T-helper 2 cell (primary cell): ENCODE measurements around the gene ZAP70.
A peak's percentile ranks its signal among the peaks of the same experiment; 100 is the strongest.
"Not testable (repeated sequence)": the region's sequence is repeated elsewhere in the genome, so short reads cannot be mapped to it uniquely, and the experiment has no call there.

ENCODE experiments used
- DNase-seq, 5 experiments: peaks; one replicate each; pipeline versions ENCODE4 v3.0.0 to v3.0.0-alpha.2; 2012 to 2022

ZAP70 gene

DNA sequence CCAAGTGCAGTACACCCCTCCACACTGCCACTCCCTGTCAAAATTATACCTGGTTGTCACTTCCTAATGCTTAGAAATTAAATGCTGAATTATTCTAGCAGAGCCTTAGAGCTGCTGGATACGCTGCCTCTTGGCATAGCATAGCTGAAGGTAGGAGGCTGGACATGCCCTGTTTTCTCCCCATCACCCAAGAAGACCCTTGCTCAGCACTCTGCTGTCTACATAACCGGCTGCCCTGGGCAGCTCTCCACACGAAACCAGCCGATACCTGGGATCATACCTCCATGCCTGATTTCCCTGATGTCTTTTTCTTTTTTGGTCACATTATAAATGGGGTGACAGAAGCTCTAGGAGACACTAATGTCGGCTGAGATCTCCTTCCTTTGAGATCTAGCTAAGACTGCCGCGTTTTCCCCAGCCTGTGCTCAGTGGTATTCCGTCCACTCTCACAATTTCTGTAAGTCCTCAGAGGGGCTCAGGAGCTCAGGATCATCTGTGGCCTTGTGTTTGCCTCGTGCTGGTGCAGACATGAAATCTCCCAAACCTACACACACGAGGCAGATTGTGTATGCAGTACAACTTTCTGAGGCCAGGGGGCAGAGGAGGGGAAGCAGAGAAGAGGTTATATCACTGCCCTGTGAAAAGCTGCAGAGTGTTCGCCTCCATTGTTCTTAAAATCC, 13.5 kb upstream of the ZAP70 start:
- peak in 4 of 5 experiments; percentile 30 to 76 (median 46) for DNase-seq

DNA sequence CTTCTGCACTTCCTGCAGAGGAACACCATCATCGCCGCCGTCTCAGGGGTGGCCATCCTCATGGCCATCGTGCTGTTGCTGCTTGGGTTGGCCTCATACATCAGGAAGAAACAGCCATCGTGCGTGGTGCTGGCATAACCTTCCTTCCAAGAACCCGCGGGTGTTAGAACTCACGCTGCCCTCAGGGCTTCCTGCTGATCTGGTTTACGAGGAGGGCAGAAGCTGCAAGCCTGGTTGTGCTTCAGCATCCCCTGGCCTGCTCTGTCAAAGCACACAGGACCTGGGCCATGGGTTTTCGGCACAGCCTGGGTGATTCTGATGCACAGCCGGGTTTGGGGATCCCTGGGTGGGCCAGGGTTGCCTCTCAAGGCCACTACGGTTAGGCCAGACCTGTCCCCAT, 12.2 kb upstream of the ZAP70 start:
- no peak for DNase-seq

DNA sequence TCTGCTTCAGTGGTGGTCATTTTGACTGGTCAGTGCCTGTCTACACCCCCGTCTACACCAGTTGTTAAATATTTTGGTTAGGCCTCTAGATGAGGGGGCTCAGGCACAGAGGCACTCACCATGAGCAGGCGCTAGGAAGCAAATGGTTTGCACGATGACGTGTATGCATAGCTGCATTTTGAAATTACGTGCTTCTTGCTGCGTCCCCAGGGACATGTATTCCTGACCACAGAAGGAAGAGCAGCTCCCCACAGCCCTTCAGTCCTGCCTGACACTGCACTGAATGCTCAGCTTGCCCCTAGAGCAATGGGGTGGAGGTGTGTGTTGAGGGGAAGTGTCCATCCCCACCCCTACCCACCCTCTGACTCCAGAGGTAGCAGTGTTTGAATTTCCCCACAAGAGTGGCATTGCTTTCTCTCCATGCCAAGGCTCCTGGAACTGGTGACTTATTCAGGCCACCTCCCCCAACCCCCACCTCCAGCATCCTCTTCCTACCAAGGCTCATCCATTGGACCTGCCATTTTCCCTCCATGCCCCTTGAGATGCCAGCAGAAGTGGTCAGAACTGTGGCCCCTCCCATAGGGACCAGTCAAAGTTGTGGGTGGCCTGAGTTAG, 11.4 kb upstream of the ZAP70 start:
- no peak for DNase-seq

DNA sequence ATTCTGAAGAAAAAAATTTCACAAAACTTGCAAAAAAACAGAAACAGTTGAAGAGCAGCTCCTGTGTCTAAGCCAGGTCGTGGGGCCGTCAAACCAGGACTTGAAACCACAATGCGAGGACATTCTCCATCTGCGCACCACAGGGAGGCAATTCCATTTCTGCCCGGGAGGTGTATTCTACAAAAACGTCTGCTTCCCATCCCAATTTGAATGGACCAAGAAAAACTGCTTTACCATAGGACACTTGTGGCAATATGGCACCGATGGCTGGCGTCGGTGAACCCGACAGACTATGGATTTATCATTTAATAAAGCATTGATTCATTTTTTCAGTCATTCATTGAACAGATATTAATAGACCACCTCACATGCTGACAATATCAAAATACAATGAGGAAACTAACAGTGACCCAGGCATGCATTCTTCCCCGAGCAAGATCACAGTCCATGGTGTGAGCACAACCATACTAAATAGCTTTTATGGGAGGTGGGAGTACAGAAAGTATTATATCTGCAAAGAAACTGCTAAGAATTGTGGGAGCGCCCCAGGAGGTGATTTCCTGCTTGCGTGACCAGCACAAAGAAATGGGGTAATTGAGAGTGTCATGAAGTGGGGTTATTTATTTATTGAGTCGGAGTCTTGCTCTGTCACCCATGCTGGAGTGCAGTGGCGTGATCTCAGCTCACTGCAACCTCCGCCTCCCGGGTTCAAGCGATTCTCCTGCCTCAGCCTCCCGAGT, 10.5 kb upstream of the ZAP70 start:
- no peak for DNase-seq

DNA sequence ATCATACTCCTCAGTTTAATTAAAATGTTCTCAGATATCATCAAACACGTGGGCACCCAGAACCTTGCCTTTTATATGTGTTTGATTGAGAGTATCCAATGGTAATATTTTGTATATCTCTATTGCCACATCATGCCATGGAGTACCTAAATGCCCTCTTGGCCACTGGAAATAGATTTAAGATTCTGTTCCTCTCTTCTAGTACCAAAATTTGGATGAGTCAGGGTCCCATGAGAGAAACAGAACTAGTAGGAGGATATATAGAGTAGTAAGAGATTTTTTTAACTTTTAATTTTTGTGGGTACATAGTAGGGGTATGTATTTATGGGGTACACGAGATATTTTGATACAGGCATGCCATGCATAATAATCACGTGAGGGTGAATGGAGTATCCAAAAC, 9.6 kb upstream of the ZAP70 start:
- no peak for DNase-seq

DNA sequence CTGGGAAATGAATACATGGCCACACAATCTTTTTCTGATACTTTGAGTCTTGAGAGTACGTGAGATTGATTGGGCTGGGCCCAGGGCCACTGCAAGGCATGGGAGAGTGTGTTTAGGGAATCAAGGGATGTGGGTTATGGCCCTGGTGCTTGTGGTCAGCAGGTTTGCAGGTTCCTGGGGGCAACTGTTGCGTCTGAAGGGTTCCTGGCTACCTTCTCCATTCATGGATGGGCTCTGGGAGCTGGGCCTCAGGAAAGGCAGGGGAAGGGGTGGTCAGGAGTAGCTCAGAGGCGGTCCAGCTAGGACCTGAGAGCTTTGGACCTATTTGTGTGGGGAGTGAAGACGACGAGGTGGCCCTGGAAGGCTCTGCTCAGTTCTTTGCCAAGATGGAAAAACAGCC, 8.4 kb upstream of the ZAP70 start:
- DNase-seq, result no peak

DNA sequence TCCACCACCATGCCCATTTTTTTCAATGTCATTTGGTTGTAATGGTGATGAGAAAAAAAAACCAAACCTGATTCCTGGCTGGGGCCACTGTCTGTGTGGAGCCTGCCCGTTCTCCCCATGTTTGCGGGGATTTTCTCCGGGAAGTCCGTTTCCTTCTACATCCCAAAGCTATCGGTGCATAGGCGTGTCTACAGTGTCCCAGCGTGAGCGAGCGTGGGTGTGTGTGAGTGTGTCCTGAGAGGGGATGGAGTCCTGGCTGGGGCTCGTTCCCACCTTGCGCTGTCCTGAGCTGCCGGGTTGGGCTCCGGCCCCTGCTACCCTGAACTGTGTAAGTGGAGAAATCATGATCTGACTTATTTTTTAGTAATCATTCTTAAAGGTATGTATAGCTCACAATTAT, 7.3 kb upstream of the ZAP70 start:
- DNase-seq, result no peak

DNA sequence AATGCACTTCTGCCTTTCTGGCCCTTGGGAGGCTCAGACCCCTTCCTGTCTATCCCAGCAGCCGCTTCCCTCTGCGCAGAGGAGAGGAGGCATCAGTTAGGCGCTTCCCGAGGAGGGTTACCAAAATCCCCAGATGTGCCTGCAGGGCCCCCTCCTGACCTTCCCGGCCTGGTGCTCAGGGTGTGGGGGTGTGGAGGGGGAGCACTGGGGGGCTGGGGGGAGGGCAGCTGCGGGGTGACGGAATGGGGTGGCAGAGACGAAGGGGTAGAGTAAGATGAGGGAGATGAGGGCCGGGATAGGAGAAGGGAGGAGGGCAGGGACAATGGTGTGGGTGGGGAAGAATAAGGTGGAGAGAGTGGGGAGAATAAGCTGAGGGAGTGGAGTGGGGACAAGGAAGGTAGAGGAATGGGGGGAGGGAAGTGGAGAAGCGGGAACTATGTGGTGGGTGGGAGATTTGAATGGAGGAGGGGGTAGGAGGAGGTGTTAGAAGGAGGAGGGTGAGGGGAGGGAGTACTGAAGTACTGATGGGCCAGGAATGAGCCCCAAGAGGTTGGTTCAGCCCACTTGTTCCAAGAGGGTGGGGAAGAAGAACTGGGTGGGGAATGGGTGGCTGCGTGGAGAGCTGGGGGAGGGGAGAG, 6.5 kb upstream of the ZAP70 start:
- no peak for DNase-seq

DNA sequence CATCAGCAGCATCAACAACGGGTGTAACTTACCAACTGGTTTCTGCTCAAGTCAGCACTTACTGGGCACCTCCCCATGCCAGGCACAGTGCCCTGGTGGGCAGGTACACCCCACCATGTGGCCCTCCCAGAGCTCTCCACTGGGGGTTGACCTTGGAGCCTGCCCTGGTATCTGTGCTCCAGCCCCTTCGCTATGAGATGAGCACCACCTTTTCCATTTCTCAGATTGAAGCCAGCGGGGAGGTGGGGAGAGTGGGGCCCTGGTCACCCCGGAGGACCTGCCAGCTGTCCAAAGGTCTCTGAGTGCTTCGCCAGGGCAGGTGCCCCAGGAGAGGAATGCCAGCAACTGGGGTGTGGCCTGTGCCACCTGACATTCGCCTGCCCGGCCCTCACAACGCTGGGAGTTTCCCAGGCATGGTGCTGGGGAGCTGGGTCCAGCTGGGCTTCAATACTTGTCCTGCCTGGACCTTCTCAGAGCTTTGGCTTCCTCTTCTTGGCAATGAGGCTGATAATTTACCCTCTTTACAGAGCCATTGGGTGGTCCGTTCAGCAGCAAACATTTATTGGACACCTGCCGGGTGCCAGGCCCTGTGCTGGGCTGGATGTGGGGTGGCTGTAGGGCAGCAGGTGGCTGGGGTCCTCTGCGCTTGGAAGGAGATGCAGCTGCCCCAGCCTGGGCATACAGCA, 5.9 kb upstream of the ZAP70 start:
- DNase-seq, result no peak

DNA sequence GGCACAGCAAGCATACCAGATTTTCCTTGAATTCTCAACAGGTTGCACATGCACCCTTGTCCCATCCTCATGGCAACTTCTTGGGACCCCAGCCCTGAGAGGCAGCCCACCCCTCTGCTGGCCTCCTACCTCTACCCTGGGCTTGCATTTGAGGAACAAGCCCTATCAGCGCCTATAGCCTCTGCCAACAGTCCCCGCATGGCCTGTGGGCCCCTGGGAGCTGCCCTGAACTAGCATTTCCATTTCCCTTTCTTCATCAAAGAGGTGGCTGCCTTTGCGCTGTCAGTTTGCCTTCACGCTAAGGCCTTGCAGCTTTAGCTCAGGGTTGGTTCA, 5.4 kb upstream of the ZAP70 start:
- DNase-seq, result no peak

DNA sequence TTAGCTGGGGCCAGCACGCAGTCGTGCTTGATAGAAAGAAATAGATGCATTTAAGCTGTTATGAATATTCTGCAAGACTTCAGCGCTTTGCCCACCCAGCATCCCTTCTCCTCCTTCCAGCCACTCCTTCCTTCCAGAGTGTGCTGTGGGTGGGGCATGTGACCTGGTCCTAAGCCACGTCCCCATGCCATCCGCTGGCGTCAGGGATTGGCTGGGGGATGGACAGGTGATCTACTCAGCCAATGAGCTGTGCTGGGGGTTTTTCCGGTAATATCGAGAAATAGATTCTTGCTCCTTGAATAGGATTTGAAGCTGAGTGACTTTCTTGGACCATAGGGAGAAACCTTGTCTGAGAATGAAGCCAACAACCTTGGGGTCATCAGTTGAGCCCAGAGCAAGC, 4.8 kb upstream of the ZAP70 start:
- DNase-seq, result no peak

DNA sequence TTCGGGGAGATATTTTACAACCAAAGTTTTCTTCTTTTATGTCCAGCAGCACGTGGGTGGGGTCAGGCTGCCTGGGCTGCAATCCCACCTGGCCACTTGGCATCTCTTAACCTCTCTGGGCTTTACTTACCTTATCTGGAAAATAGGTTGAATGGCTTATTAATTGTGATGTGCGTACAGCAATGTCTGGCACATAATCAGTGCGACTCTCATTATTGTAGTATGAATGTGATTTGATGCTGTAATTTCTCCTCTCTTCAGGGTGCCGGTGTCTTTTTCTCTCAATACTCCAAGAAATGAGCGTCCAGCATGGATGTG, 2.0 kb upstream of the ZAP70 start:
- no peak for DNase-seq

DNA sequence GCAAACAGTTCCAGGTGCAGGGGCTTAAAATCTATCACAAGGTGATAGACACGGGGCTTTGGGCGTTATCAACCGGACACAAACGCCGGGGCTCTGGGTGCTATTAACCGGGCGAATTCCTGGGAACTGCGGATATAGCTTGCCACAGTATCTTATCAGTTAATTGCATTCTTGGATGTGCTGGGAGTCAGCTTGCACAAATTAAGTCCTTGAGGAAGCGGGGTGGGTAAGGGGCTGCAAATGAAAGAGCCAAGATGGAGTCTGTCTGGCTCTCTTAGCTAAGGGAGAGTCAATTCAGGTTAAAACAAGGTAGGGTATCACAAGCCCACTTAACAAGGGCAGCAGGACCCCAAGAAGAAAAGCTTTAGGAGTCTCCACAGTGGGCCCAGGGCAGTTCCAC, 1.2 kb upstream of the ZAP70 start:
- DNase-seq, result not testable (repeated sequence)

DNA sequence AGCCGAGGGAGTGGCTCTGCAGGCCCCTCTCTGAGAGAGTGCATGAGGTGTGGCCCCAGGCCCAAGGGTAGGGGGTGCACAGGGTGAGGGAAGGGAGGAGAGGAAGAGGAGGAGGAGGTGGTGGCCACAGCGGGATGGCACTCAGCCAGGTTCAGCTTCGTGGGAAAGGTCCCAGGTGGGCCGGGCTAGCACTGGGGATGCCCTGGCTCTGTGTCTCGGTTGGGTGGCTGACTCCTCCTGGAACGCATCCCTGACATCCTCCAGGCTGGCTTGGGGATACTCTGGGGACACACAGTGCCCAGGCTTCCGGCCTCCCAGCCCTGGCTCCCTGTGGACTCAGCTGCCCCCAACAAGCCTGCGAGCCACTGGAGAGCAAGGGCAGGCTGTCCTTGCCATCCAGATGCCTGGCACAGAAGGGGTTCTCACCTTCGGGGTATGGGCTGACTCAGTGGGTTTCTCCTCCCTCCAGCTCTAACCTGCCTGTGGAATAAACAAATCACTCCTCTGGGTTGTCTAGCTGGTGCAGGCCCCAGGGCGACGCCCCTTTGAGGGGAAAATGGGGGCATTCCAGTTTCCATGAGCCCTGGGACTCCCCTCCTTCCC, 582 bp upstream of the ZAP70 start:
- DNase-seq, result peak in 4 of 5 experiments; percentile 27 to 33 (median 30)

DNA sequence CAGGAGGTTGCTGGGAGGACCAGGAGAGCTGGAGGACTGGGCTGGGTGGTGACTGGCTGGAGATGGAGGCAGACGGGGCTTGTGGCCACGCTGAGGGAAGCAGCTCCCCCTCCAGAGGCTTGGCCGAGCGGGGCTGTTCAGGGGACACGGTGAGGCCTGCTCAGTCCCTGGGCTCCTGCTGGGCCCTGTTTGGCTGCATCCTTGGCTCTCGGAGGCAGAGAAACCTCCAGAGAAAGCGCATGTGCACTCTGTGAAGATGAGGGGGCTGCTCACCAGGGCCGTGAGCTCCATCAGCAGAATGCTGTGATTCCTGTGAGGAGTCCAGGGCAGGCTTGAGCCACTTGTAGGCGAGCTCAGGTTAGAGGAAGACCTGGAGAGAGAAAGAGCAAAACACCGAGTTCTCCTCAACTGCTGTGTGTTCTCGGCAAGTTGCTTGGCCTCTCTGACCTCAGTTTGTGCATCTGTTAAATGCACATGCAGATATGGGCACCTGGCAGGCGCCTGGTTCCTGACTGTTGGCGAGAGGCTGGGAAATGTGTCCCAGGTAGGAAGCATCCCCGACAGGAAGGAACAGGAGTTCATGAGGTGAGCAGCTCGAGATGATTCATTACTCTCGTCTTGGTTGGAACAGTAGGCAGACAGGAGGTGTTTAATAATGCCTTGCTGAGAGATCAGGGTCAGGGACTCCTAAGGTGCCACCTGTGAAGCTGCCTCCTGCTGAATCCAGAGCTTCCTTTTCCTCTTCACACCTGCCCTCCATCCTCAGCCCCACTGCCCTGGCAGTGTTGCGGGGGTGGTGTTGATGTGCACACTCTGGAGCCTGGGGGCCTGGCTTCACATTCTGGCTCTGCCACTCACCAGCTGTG, 941 bp downstream of the ZAP70 start:
- peak in 1 of 5 experiments; percentile 49 for DNase-seq

DNA sequence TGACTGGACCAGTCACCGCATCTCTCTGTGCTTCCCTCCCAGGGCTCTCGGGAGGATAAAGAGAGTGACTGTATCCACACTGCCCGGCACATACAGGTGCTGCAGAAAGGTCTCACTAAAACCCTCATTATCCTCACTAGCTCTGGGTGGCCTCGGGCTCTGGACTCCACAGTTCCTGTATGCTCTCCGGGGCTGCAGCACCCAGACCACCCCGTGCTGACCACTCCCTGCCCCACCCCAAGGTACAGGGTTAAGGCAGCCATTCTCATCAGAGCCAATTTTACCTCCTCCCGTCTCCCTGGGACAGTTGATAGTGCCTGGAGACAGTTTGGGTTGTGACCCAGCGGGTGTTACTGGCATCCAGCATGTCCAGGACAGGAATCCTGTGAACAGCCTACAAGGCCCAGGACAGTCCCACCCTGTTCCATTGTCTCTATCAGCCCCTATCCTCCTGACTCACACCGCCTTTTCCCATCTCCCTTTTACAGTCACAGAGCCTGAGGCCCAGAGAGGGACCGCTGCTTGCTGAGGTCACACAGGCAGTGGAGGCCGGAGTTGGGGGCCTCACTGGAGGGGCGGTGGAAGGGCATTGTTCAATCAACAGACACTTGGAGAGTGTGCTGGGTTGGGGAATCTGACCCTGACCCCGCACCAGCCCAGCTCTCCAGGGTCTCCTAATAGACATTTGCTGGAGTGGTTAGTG, 1.7 kb downstream of the ZAP70 start:
- no peak for DNase-seq

DNA sequence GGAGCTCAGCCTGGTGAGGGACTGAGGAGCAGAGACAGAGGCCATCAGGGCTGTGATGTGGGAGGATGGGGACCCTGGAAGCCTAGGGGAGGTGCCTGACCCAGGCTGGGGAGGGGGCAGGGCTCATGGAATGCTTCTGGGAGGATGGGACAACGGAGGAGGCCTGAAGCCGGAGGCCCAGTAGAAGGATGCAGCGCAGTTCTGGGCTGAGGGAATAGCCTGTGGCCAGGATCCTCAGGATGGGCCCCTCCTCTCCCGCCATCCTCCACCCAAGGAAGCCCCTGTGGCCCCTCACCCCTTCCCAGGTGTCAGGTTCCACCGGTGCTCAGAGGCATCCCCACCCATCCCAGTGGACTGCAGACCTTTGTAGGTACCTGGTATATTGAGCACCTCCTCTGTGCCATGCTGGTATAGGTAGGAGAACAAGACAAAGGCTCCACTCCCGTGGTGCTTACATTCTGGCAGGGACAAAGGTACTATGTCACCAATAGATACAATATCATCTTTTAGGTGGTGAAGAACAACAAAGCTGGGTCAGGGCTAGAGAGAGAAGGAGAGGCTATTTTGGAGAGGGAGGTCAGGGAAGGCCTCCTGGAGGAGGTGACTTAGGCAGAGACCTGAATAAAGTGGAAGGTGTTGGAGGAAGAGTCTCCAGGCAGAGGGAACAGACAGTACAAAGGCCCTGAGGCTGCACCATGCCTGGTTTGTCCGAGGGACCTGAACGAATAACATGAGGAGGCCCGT, 2.7 kb downstream of the ZAP70 start:
- no peak for DNase-seq

DNA sequence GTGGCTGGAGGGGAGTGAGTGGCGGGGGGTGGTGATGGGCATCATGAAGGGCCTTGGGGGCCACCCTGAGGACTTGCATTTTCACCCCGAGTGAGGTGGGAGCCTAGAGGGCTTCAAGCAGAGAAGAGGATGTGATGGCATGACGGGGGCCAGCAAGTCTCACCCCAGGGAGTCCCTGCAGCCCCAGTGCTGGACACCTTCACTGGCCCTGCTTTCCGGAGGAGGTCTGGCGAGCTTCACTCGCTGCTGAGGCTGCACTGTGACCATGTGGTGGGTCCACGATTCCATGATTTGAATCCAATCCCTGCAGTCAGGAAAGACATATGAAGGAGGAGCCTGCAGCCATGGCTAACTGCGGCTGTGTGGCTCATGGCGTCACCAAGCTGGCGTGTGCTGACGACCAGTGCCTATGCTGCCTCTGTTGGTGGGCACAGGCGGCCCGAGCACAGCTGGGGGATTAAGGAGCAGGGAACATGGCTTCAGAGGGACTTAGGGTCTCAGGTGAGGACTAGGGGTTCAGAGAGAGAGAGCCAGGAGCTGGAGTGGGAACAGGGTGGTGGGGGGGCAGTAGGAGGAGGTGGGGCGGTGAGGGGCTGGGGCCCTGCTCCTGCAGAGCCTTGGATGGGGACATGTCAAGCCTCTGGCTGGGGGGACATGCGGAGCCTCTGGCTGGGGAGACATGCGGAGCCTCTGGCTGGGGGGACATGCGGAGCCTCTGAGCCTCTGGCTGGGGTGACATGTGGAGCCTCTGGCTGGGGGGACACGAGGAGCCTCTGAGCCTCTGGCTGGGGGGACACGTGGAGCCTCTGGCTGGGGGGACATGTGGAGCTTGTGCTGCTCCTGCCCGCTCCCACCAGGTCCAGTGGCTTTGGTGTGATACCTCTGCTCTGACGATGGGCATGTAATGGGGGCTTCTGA, 3.6 kb downstream of the ZAP70 start:
- peak in 1 of 5 experiments; percentile 33 for DNase-seq

DNA sequence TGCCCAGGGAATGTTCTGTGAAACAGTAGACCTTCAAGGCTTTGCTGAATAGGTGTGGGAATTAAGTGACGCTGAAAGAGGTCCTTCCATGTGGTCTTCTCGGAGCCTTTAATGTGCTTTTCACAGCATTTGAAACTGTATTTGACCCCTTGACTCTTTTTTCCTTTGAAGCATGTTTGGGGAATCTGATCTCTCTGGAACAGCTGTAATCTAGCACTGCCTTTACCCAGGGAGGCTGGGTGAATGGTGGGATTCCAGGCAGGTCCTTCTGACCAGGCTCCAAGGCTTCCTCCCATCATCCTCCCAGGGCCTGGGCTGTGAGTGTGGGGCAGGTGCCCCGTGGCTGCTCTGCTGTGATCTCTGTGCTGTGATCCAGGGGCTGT, 4.2 kb downstream of the ZAP70 start:
- DNase-seq, result no peak
